Suprapubic skin (tissue), 4 donors: Measurements from ENCODE around the gene CPXM2.

Experiments used
- EP300 ChIP-seq: sonication (generic); formaldehyde crosslinking; IDR thresholded peaks from one replicate; pipeline ENCODE4 v1.6.1; 2017; ENCODE audit warnings: antibody characterized with exemption
- POLR2A ChIP-seq, 2 donors: fragments of 450-650 bp; IDR thresholded peaks; one replicate each; pipeline ENCODE4 v1.6.1; 2017; ENCODE audit warnings: antibody characterized with exemption in 2 of 2, mild to moderate bottlenecking in 2 of 2, moderate library complexity in 2 of 2
- POLR2AphosphoS5 ChIP-seq, 3 donors: sonication (generic); formaldehyde crosslinking; IDR thresholded peaks; one replicate each; pipeline ENCODE4 v1.6.1; 2017; ENCODE audit warnings: antibody characterized with exemption in 3 of 3
- TF ChIP-seq, protein P1 (sequence below), 2 donors: fragments of 200-600 bp in 1 of 2; fragments of 450-650 bp in 1 of 2; sonication (generic) in 1 of 2; IDR thresholded peaks; one replicate each; pipeline ENCODE4 v1.5.1; 2016 to 2019; ENCODE audit warnings: antibody characterized with exemption in 2 of 2, mild to moderate bottlenecking in 1 of 2, moderate library complexity in 1 of 2

DNA sequence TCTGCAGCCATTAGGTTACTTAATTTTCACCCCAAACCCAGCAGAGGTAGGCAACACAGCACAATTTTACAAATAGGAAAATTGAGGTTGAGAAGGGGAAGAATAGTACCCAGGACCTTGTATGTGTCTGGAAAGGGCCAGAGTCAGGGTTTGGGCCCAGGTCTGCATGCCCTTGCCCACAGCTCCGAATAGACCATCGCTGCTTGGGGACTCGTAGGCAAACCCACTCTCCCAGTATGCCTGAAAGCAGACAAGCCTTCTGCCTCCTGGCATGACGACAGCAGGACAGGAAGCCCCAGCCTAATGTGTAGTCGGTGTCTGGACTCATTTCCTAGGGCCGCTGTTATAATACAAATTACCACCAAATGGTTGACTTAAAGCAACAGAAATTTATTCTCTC, 133.8 kb downstream of the CPXM2 start:
- TF ChIP-seq POLR2AphosphoS5 (IDR thresholded peaks at IDR 0.05) (no peak), EP300 (no peak), POLR2A (IDR thresholded peaks at IDR 0.05) (no peak)
- TF ChIP-seq, protein P1, sequence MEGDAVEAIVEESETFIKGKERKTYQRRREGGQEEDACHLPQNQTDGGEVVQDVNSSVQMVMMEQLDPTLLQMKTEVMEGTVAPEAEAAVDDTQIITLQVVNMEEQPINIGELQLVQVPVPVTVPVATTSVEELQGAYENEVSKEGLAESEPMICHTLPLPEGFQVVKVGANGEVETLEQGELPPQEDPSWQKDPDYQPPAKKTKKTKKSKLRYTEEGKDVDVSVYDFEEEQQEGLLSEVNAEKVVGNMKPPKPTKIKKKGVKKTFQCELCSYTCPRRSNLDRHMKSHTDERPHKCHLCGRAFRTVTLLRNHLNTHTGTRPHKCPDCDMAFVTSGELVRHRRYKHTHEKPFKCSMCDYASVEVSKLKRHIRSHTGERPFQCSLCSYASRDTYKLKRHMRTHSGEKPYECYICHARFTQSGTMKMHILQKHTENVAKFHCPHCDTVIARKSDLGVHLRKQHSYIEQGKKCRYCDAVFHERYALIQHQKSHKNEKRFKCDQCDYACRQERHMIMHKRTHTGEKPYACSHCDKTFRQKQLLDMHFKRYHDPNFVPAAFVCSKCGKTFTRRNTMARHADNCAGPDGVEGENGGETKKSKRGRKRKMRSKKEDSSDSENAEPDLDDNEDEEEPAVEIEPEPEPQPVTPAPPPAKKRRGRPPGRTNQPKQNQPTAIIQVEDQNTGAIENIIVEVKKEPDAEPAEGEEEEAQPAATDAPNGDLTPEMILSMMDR (IDR thresholded peaks at IDR 0.05): no peak
